A673 (cell line): ENCODE measurements around the gene MRPS31. TPM values are rescaled to one million over a fixed set of nuclear protein-coding genes. Genes with fewer than 3 reads are reported as not detected.

Experiments
- BruUV-seq: library from RNA; stranded (reverse); fragments of 400-500 nt; replicated peaks from 2 replicates; lab custom pipeline; 2021; lab: Mats Ljungman, UMichigan
- CTCF ChIA-PET: fragments of 300-600 bp; sonication (Branson Sonifier 250); formaldehyde crosslinking; loops from one replicate; lab custom pipeline; 2022; ENCODE audit warnings: antibody characterized with exemption; lab: Charles Lee
- POLR2A ChIA-PET: fragments of 300-600 bp; sonication (Branson Sonifier 250); formaldehyde crosslinking; loops from one replicate; lab custom pipeline; 2022; ENCODE audit warnings: antibody characterized with exemption; ENCODE audit not compliant: low non-redundant PET; lab: Charles Lee
- DNase-seq: peaks from one replicate; pipeline ENCODE4 v3.0.0-alpha.2; 2015; ENCODE audit warnings: low spot score
- H3K27ac ChIP-seq: fragments of 200-600 bp; sonication (generic); 2 replicates; pipeline ENCODE4 v1.5.1; 2016; ENCODE audit warnings: mixed run types, low read depth, mild to moderate bottlenecking, mixed read lengths, antibody characterized with exemption, low read length; ENCODE audit not compliant: poor library complexity, severe bottlenecking
- H3K27me3 ChIP-seq: fragments of 200-600 bp; sonication (generic); replicated peaks from 2 replicates; pipeline ENCODE4 v1.6.1; 2017; ENCODE audit warnings: mixed run types, low read depth, mild to moderate bottlenecking, mixed read lengths, antibody characterized with exemption, low read length; ENCODE audit not compliant: insufficient read depth, poor library complexity
- H3K36me3 ChIP-seq: fragments of 200-600 bp; sonication (generic); 2 replicates; pipeline ENCODE4 v1.6.1; 2016; ENCODE audit warnings: mixed run types, mild to moderate bottlenecking, mixed read lengths, antibody characterized with exemption, low read length; ENCODE audit not compliant: insufficient read depth, poor library complexity, severe bottlenecking
- H3K4me1 ChIP-seq: fragments of 200-600 bp; sonication (generic); 2 replicates; pipeline ENCODE4 v1.6.1; 2017; ENCODE audit warnings: mixed run types, mild to moderate bottlenecking, mixed read lengths, antibody characterized with exemption, low read length; ENCODE audit not compliant: insufficient read depth, poor library complexity, severe bottlenecking
- H3K4me3 ChIP-seq: fragments of 200-600 bp; sonication (generic); 2 replicates; pipeline ENCODE4 v1.5.1; 2016; ENCODE audit warnings: low read depth, mixed run types, mild to moderate bottlenecking, mixed read lengths, low read length; ENCODE audit not compliant: poor library complexity, severe bottlenecking
- H3K9me3 ChIP-seq: fragments of 200-600 bp; sonication (generic); 2 replicates; pipeline ENCODE4 v1.6.1; 2016; ENCODE audit warnings: mixed run types, low read depth, mild to moderate bottlenecking, mixed read lengths, antibody characterized with exemption, low read length; ENCODE audit not compliant: poor library complexity, severe bottlenecking
- EZH2 ChIP-seq: fragments of 200-600 bp; sonication (generic); IDR thresholded peaks from 2 replicates; pipeline ENCODE4 v1.6.1; 2017; ENCODE audit warnings: borderline replicate concordance, low read depth, mild to moderate bottlenecking, mixed read lengths, antibody characterized with exemption, low read length; ENCODE audit not compliant: poor library complexity, severe bottlenecking
- intact Hi-C: fragments of 100-400 bp; cut with micrococcal nuclease; formaldehyde crosslinking; loops from one replicate; pipeline ENCODE4 v1.10.0; 2022; ENCODE audit not compliant: unreplicated experiment
- total RNA-seq: library from RNA; stranded (reverse); gene quantifications from 2 replicates; pipeline ENCODE4 v1.2.3, GENCODE V29; 2021
- TF ChIP-seq, protein P1 (sequence below): fragments of 300-800, 200-600 bp; sonication (generic); conservative IDR thresholded peaks from 2 replicates; pipeline ENCODE4 v1.5.1; 2017; ENCODE audit warnings: low read depth, mild to moderate bottlenecking, antibody characterized with exemption, low read length, moderate library complexity, mixed read lengths

Gene MRPS31
- total RNA-seq, 1 experiment from 2014 or later: 32.0 TPM

DNA sequence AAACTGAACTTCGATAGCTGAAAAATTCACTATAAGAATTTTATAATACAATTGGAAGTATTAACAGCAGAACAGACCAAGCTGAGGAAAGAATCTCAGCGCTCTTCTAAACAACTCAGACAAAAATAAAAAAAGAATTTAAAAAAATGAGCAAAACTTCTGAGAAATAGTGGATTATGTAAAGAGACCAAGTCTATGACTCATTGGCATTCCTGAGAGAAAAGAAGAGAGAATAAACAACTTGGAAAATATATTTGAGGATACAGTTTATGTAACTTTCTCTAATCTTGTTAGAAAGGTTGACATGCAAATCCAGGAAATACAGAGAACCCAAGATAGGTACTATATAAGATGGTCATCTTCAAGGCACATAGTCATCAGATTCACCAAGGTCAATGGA is 43.8 kb upstream of the MRPS31 start:
- Histone ChIP-seq H3K27me3 (peaks cover 4% of the 10 kb centered on the region), H3K4me3 (no peak overlapping the region), H3K4me1 (no peaks in the 10 kb centered on the region), H3K27ac (no peak overlapping the region), H3K36me3 (no peaks in the 10 kb centered on the region), H3K9me3 (no peaks in the 10 kb centered on the region)
- intact Hi-C loops: no loop called here
- BruUV-seq: no TSS peak
- no peak for DNase-seq
- ChIA-PET POLR2A (no interaction called here), CTCF (no interaction called here)
- TF ChIP-seq, protein P1, sequence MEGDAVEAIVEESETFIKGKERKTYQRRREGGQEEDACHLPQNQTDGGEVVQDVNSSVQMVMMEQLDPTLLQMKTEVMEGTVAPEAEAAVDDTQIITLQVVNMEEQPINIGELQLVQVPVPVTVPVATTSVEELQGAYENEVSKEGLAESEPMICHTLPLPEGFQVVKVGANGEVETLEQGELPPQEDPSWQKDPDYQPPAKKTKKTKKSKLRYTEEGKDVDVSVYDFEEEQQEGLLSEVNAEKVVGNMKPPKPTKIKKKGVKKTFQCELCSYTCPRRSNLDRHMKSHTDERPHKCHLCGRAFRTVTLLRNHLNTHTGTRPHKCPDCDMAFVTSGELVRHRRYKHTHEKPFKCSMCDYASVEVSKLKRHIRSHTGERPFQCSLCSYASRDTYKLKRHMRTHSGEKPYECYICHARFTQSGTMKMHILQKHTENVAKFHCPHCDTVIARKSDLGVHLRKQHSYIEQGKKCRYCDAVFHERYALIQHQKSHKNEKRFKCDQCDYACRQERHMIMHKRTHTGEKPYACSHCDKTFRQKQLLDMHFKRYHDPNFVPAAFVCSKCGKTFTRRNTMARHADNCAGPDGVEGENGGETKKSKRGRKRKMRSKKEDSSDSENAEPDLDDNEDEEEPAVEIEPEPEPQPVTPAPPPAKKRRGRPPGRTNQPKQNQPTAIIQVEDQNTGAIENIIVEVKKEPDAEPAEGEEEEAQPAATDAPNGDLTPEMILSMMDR: no peak
- no peak for TF ChIP-seq EZH2

DNA sequence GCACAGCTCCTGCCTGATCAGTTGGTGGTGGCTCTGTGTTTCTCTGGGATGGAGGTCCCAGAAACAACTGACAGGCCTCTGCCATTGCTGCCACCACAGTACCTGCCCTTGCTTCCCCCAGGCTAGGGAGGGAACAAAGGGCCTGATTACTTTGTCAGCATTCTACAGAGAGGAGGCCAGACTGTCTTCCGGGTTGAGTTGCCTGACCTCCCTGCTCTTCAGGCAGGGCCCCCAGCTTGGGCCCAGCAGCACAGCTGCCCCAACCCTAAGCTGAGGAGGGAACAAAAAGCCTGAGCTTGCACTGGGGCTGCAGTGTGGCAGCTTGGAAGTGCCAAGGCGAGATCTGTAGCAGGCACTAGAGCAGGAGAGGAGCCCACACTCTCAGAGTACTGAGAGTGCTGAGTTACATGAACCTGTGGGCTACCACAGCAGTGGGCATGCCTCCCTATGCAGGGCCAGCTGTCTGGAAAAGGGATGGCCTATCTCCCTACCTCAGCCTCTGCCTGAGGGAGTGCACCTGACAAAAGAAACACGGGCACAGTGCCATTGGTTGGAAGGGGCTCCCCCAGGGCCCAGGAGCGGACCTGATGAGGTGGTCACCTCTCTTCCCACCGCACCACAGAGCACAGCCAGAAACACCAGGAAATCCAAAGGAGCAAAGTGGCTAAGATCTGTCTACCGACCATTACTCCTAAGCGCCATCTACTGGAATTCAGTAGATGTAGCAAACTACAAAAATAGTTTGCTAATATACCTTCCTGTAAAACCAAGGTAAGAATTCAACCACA is 42.9 kb upstream of the MRPS31 start:
- intact Hi-C loops: no loop called here
- no peak for TF ChIP-seq EZH2
- TF ChIP-seq, protein P1: peak; percentile 78
- Histone ChIP-seq H3K4me3 (no peak overlapping the region), H3K9me3 (no peaks in the 10 kb centered on the region), H3K27ac (no peak overlapping the region), H3K36me3 (no peaks in the 10 kb centered on the region), H3K27me3 (peaks cover 4% of the 10 kb centered on the region), H3K4me1 (no peaks in the 10 kb centered on the region)
- ChIA-PET CTCF (no interaction called here), POLR2A (no interaction called here)
- DNase-seq: peak; percentile 47
- BruUV-seq: no TSS peak

DNA sequence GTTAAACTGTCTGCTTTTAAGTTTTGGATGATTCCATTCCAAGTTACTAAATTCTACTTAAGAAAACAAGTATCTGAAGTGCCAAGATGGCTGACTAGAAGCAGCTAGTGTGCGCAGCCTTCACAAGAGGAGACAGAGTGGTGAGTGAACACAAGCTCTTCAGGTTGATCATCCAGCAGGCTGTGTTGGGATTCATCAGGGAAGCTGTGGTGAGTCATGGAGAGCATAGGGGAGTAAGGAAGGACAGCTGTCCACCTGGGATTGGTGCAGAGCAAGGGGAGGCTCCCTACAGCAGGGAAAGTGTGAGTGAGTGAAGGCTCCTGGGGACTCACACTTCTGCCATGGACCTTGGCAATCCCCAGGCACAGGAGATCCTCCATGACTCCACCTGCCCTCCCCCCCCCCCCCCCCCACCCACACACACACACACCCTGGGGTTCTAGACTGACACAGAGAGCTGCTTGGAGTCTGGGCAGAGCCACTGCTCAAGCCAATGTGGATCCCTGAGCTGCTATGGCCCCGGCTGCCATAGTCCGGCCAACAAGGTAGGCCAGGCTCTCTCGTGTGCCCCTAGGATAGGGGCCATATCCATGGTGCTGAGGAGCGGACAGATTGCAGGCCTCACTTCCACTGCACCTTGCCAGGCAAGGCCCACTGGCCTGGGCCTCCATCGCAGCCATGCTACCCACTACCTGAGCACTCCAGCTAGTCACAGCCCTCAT is 41.9 kb upstream of the MRPS31 start:
- Histone ChIP-seq H3K27me3 (peaks cover 4% of the 10 kb centered on the region), H3K4me1 (no peaks in the 10 kb centered on the region), H3K27ac (no peak overlapping the region), H3K4me3 (no peak overlapping the region), H3K9me3 (no peaks in the 10 kb centered on the region), H3K36me3 (no peaks in the 10 kb centered on the region)
- TF ChIP-seq EZH2: no peak
- TF ChIP-seq, protein P1: no peak
- DNase-seq: no peak
- POLR2A ChIA-PET: no interaction called here
- CTCF ChIA-PET: no interaction called here
- intact Hi-C loops: no loop called here
- BruUV-seq: no TSS peak
